GM19397 (cell line): ENCODE results near the gene CEP72.
"Not testable (repeated sequence)": the region's sequence is repeated elsewhere in the genome, so short reads cannot be mapped to it uniquely, and the experiment has no call there.

Experiments
- ATAC-seq: cut with Tn5 transposase; IDR thresholded peaks from one replicate; pipeline ENCODE4 v1.9.1; 2021; ENCODE audit warnings: mild to moderate bottlenecking, moderate library complexity; ENCODE audit not compliant: unreplicated experiment

CEP72 gene

DNA sequence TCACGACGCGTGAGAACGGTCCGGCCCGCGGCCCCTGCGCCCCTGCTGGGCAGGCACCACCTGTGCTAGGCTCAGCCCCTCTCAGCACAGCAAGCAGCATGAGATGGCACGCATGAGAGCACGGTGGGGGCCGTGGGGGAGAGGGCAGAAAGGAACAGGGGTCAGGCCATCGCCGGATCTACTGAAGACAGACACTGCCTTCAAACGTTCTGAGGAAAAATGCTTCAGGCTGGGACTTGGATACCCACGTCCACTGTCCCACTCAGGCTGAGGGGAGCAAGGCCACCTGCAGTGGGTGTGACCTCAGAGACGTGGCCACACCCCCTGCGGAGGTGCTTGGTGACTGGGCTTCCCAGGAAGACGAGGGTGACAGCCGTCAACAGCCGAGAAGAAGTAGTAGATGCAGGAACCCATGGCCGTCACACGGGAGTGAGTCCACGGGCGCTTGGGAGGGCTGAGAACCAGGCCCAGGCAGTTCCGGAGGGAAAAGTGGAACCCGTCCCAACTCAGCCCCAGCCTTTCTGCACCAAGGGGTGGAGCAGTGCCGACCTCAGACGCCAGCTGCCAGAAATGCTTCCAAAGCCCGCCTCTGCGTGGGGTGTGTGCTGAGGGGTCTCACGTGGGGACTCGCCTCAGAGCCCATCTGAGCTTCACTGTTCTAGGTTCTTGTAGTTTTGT is 68.1 kb downstream of the CEP72 start:
- not testable (repeated sequence) for ATAC-seq

DNA sequence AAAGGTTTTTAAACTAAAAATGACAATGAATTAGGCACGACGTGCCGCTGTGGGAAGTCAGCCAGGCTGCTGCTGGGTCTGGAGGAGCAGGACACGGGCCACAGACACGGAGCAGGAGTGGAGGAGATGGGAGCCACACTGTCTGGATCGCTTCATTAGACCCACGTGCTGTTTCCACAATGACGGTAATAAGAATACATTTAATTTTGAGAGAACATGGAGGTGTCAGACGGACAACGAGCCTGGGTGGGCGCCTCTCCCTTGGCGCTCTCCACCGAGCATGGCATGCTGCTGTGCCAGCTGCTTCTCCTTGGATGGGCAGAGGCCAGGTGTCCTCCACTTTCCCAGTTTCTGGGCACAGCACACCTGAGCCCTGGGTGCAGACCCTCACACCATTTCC is 68.7 kb downstream of the CEP72 start:
- ATAC-seq, result not testable (repeated sequence)

DNA sequence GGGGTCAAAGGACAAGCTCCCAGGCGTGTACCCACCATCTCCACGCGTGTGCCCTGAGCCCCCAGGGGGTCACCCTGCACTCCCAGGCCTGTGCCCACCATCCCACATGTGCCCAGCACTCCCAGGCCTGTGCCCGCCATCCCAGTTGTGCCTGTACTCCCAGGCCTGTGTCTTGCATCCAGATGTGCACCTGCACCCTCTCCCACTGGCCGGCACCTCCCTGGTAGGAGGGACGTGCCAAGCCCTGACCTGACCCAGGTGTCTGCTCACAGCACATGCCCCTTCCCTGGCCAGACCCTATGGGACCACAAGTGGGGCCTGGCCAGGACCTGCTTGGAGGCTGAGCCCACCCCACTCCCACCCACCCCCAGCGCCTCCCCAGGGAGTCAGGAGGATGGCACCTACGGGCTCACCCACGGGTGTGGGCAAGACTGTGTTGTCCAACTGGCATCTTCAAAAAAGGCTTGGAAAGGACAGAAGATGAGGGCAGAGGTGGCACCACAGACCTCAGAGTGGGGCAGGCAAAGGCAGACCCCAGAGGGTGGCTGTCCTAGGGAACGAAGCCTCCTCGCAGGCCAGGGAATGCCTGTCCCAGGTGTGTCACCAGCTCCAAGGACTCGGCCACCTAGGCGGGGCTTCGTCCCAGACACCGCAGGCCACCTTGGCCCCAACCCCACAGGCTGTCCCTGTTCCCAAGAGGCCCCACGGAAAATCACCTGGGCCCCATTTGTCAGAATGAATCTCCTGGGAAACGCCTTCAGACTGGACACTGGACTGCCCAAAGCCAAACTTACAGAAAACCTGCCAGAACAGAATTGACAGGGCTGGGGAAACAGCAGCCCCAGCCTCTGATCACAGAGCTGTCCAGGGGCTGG is 69.4 kb downstream of the CEP72 start:
- not testable (repeated sequence) for ATAC-seq

DNA sequence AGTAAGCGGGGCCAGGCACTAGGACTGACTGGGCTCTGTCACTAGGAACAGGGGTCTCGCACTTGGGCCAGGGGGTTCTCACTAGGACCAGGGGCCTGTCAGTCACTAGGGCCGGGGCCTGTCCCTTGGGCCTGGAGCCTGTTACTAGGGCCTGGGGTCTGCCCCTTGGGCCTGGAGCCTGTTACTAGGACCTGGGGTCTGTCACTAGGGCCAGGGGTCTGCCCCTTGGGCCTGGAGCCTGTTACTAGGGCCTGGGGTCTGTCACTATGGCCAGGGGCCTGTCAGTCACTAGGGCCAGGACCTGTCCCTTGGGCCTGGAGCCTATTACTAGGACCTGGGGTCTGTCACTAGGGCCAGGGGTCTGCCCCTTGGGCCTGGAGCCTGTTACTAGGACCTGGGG is 70.1 kb downstream of the CEP72 start:
- ATAC-seq, result not testable (repeated sequence)

DNA sequence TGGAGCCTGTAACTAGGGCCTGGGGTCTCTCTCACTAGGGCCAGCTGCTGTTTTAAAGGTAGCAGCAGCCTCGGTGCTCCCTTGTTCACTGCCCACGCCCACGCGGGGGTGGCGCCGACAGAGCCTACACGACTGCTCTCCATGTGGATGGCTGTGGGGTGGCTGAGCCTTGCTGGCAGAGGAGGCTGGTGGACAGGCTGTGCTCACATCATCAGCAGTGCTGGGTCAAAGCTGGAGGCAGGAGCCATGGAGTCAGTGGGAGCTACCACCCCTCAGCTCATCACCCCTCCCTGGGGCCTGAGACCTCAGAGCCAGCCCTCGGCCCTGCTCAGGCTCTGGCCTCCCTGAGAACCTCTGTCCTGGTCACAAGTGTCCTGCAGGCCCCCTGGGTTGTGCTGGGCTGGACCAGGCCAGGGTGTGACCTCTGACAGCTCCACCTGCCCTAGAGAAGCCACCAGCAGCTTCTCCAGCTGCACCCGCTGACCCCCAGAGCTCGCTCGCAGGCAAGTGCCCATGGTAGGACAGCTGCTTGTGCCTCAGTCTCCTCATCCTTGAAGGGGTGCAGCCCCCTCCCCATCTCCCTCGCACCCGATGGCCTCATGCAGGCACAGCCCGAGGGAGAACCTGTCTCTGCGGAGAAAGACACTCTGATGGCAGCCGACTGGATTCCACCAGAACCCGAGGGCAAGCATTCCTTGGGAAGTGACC is 70.7 kb downstream of the CEP72 start:
- not testable (repeated sequence) for ATAC-seq

DNA sequence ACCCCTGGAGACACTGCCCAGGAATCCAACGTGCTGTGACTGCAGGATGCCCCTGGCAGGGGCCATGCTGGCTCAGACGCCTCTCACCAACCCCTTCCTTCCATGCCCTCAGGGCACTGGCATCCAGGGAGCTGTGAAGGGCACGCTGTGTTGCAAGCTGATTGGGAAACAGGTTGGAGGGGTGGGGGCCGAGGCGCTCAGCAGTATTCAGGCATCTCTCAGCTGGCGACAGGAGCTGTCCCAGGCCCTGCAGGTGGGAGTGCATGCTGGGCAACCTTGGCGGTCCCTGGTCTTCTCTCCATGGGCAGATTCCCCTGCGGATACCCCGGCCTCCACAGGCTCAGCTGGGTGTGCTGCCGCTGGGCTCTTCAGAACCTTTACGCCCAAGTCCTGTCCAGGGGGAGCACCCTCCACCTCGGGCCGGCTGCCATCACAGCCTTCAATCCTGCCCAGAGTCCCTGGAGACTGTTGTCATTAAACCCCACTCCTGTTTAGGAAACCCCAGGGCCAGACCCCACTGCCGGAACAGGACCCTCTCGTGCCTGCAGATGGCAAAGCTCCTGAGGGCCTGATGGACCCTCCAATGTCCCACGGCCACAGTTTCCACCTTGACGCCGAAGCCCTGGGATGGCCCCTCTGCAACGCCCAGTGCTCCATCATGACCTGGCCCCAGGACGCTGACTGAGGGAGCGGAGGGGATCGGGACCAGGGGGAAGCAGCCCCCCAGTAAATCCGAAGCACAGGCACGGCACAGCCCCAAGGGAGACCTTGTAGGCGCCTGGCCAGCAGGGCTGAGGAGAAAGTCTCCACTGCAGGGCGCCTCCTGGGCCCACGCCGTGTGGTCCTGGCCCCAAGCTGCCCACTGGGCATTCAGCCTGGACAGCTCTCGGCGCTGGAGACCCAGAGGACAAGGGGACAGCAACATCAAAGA is 71.7 kb downstream of the CEP72 start:
- no peak for ATAC-seq

DNA sequence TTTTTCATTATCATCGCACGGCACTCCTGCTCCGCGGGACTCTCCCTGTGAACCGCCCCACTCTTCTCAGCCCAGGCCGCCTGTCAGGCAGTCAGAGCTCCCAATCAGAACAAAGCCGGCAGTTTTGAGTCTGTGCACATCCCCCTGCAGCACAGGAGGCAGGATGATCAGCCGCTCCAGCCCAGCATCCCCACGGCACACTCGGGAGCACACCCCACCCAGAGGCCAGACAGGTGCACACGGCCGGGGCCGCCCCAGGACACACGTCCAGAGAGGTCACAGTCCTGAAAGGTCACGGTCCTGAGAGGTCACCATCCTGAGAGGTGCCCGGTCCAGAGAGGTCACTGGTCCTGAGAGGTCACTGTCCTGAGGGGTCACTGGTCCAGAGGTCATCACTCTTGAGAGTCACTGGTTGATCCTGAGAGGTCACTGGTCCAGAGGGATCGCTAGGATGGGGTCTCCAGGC is 72.6 kb downstream of the CEP72 start:
- no peak for ATAC-seq

DNA sequence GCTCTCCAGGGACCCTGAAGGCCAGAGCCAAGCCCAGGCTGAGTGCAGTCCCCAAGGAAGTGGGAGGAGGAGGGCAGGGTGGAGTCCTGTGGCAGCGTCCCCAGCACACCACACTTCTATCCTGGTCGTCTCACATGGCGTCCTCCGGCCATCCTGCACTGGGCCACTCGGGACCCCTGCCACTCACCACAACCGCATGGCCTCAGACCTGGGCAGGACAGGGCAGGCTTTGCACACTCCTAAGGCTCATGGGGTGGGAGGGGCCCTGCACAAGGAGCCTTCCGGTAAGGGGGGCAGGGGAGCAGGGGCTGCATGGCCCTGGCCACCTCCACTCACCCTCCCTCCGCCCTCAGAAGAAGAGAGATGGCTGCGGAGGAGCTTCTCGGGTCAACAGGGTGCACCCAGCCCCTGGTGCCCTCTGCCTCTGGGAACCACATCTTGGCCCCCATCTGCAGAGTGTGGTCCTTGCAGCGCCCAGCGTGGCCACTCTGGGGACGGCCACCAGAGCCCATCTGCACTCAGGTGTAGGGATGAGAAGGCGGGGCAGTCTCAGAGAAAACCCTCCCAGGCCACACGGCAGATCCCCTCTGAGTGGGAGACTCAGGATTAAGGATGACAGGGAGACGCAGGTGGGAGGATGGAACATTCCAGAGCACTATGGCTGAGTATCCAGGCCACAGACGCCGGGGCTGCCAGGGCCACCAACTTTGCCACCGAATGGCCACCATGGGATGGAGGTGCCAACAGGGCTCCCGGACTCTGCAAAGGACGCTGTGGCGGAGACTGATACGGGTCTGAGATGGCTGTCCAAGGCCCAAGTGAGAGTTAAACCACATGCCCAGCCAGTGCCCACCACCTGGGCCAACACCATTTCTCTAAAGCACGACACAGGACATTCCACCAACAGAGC is 73.4 kb downstream of the CEP72 start:
- ATAC-seq, result no peak

DNA sequence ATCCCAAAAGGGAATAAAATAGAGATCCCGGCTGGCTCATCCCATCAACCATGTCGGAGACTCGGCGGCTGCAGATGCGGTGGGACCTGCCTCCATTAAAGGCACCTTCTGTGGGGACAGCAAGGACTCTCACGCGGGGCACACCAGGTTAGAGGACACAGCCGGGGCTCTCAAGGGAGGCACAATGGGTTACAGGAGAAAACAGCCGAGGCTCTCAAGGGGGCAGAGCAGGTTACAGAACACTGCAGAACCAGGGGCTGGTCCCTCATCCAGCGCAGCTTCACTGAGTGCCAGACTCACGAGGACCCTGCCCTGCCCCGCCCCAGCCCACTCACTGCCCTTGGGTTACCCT is 74.0 kb downstream of the CEP72 start:
- ATAC-seq, result not testable (repeated sequence)

DNA sequence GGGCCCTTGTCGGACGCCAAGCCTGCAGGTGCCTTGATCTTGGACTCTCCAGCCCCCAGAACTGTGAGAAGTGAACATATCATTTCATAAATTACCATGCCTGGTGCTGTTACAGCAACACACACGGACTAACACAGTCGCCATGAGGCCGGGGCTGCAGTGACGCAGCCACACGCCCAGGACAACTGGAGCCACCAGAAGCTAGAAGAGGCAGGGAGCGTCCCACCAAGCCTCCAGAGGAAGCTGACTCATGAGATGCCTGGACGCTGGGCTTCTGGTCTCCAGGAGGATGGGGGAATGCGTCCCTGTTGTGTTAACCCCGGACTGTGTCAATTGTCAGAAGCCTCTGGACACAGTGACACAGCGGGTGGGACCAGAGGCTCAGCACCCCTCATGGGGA is 74.8 kb downstream of the CEP72 start:
- not testable (repeated sequence) for ATAC-seq

DNA sequence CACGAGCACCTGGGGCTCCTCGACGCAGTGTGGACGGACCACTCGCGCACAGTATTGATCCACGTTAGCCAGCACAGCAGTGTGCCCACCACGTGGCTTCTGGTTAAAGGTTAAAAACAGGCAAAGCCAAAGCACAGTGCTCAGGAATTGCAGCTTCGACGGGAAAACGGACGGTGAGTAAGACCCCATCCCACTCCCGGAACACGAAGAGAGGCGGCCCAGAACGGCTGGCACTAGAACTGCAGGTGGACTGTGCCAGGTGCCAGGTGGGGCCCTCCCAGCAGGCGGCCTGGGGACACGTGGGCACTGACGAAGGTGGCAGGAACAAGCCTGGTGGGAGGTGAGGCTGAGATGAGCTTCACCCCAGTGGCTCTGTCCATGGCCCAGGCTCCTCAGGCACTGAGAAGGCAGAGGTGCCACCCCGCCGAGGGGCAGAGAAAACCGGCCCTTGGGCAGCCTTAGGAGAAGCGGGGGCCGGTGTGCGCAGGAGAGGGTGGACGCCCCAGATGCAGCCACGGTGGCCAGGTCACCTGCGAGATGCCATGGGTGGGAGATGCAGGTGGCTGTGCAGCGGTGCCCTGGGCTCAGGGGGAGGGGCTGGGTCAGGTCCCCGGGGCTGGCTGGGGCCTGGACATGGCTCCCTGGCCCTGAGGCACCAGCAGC is 76.3 kb downstream of the CEP72 start:
- not testable (repeated sequence) for ATAC-seq

DNA sequence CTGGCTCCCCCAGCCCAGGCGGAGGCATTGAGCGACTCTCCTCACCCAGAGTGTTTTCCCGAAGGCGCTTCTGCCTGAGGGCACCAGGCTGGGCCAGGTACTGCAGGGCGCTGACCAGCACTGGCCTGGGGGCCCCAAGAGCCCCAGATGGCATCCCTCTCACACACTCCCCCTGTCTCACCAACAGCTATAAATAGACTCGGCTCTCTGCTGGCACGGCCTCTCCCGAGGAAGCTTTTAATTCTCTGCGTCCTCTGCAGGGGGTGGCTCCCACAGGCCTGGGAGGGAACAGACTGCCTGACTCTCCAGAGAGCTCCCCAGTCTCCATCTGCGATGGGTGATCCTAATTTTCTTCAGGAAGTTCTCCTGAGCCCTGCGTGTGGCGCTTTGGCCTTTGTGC is 78.2 kb downstream of the CEP72 start:
- not testable (repeated sequence) for ATAC-seq

DNA sequence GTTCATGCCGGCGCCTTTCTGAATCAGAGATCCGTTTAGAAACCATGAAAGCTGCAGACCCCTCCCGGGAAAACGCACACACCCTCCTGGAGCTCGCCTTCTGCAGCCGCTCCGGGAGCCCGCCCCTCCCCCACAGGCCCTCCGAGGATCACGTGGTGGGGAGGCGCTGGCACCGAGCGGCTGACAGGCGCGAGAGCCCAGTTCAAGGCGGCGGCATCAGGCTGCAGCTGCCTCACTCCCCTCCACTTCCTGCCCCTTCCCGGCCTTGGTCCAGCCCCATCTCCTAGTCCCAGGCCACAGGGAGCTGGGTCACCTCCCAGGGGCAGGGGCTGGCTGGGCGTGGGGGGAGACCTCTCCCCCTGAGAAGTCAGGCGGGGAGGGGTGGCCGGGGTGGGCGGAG is 78.9 kb downstream of the CEP72 start:
- ATAC-seq, result not testable (repeated sequence)

DNA sequence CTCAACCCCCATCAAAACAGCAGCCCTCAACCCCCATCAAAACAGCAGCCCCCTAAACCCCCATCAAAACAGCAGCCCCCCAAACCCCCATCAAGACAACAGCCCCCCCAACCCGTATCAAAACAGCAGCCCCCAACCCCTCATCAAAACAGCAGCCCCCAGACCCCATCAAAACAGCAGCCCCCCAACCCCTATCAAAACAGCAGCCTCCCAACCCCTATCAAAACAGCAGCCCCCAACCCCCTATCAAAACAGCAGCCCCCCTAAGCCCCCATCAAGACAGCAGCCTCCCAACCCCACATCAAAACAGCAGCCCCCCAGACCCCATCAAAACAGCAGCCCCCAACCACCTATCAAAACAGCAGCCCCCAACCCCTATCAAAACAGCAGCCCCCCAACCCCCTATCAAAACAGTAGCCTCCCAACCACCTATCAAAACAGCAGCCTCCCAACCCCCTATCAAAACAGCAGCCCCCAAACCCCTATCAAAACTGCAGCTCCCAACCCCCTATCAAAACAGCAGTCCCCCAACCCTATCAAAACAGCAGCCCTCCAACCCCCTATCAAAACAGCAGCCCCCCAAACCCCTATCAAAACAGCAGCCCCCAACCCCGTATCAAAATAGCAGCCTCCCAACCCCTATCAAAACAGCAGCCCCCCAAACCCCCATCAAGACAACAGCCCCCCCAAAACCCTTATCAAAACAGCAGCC is 79.8 kb downstream of the CEP72 start:
- no peak for ATAC-seq

DNA sequence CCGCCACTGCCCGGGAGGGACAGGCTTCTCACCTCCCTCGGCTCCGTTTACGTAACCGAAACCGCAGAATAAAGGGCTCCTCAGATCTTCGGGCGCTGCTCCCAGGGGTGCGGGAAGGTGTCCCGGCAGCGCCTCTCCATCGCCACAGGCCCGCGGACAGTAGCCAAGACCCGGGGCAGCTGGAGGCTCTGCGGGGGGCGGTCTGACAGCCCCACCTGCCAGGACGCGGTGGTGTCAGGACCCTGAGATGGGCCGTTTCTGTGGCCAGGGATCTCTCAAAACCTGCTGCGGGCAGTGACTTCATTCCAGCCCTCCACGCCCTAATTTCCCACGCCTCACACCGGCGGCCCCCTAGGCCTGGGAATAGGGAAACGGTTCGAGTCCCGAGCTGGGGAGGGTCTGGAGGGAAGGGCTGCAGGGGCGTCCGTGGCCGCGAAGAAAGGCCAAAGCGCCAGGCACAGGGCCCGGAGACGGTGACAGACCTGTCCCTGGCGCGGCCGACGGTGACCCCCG is 80.4 kb downstream of the CEP72 start:
- peak; percentile 19 for ATAC-seq

DNA sequence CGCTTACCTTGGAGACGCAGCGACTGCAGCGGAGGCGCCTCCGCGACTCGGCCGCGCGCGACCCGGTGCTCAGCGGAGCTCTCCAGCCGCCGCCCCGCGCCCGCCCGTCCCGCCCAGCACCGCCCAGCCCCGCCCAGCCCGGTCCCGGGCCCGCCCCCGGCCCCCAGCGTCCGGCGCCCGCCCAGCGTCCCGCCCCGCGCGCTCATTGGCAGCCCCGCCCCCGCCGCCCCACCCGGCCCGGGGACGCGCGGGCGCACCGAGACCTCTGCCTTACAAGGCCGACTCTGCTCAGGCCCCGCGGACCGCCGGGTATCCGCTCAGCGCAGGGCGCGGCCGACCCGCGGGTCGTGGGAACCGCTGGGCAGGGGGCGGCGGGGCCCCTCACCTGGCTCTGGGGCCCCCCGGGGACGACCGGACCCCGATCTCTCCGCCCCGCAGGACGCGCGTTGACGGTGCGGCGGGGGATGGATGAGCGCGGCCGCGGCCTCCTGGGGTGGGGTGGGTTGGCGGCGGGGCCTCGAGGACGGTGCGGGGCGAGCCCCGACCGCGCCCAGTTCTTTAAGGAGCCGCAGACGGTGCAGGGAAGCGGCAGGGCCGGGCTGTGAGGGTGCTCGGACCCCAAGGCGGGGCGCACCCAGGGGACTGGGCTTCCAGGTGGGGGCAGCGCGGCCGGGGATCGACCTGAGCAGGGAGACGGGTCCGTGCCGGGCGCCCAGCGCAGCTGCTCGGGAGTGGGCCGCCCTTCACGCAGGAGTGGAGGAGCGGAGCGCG is 81.3 kb downstream of the CEP72 start, which contains the start of gene TPPP:
TPPP (minus strand) TSS at position 82 of the 771 bp plus-strand sequence. CDS start 15,292 bp downstream, outside the sequence.
- ATAC-seq, result peak; percentile 64

DNA sequence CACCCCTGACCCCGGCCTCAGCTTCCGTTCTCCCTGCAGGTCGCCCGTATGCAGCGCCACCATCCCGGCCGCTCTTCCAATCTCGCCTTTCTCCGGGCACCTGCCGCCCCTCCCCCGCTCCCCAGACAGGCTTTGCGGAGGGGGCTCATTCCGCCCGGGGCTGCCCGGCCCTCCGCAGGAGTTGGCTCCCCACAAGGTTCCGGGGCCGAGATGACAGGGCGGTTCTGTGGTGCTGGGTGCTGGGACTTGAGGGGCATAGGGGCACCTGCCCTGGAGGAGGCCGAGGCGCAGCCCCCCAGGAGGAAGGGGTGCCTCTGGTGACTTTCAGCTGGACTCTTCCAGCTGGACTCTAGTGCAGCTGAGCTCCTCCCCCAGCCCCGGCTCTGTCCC is 81.9 kb downstream of the CEP72 start:
- not testable (repeated sequence) for ATAC-seq
